Measurements from ENCODE around the gene ALDH3A2. TPM values are rescaled to one million over a fixed set of nuclear protein-coding genes. Genes with fewer than 3 reads are reported as not detected.
"Not testable (repeated sequence)": the region's sequence is repeated elsewhere in the genome, so short reads cannot be mapped to it uniquely, and the experiment has no call there.

Gene ALDH3A2
- total RNA-seq, 2 experiments from 2014 or later, result 29.7 to 41.1 TPM

DNA sequence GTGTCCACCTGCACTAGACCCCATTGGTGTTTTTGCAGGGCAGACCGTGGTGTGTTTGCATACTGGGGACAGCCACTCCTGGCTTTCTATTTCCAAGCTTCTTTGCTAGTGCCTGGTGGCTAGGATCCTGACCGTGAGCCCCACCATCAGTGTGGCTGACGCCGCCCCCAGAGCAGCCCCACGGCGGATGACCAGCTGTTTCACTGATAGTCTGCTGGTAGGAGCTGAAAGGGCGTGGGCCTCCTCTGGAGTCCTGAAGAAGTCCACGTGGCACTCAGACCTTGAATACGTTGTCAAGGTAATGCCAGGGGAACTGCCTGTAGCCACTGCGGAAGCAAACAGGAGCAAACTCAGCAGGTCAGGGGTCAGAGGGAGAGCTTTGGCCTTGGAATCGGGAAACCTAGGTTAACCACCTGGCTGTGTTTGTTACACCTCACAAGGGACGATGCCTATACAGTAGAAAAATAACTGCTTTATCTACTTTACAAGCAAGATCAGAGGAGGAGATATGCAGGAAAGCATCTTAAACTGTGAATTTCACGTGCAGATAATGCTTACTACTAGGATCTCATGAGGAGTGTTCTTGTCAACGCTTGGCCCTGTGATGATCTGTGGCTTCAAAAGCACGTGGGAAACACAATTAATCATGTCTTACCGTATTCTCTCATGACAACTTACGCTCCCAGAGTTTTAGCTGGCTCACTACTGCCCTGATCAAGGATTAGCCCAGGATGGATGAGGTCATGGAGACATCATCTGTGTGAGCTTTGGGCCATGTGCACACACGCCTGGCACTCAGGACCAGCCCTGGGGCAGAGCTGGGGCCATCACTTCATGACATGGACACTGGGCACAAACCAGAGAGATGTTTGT lies 30.3 kb downstream of the ALDH3A2 start:
- H3K4me1 ChIP-seq (ENCODE audit: insufficient read depth, low read length, poor library complexity, severe bottlenecking), result no peaks in the 10 kb centered on the region
- ChIA-PET POLR2A (interaction anchor here (0.7 kb wide), 1 partner anchor 1837 kb away, joined by 3 read pairs; no protein-coding TSS in a partner anchor), CTCF (ENCODE audit: unreplicated experiment) (no interaction called here)
- peaks cover 15% of the 10 kb centered on the region; the same call in 1 of the 2 replicates for H3K36me3 ChIP-seq (ENCODE audit: insufficient read depth, low read length)
- BruUV-seq (replicated peaks), result no TSS peak
- intact Hi-C loops (cut with micrococcal nuclease; ENCODE audit: unreplicated experiment), result no loop called here
- H4K20me1 ChIP-seq (ENCODE audit: insufficient read depth, low read length), result no peaks in the 10 kb centered on the region
- no peak overlapping the region for H3K27ac ChIP-seq (ENCODE audit: low read depth, low read length, poor library complexity, severe bottlenecking)
- H3K79me2 ChIP-seq (ENCODE audit: insufficient read depth, low read depth, low read length), result no peaks in the 10 kb centered on the region
- no peak overlapping the region for H2AFZ ChIP-seq (ENCODE audit: low read length)
- no peaks in the 10 kb centered on the region for H3K9me3 ChIP-seq (ENCODE audit: low read length)
- H3K9me2 ChIP-seq (ENCODE audit: insufficient read depth, low read length), result no peaks in the 10 kb centered on the region
- TF ChIP-seq, protein P1, sequence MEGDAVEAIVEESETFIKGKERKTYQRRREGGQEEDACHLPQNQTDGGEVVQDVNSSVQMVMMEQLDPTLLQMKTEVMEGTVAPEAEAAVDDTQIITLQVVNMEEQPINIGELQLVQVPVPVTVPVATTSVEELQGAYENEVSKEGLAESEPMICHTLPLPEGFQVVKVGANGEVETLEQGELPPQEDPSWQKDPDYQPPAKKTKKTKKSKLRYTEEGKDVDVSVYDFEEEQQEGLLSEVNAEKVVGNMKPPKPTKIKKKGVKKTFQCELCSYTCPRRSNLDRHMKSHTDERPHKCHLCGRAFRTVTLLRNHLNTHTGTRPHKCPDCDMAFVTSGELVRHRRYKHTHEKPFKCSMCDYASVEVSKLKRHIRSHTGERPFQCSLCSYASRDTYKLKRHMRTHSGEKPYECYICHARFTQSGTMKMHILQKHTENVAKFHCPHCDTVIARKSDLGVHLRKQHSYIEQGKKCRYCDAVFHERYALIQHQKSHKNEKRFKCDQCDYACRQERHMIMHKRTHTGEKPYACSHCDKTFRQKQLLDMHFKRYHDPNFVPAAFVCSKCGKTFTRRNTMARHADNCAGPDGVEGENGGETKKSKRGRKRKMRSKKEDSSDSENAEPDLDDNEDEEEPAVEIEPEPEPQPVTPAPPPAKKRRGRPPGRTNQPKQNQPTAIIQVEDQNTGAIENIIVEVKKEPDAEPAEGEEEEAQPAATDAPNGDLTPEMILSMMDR (conservative IDR thresholded peaks at IDR 0.05; ENCODE audit: low read length), result no peak
- TF ChIP-seq EZH2phosphoT487 (IDR thresholded peaks at IDR 0.05; ENCODE audit: borderline replicate concordance, low read depth, low read length), result no peak
- H3K4me3 ChIP-seq (ENCODE audit: low read depth, low read length, poor library complexity, severe bottlenecking), result no peak overlapping the region
- no peak overlapping the region for H3K4me2 ChIP-seq (ENCODE audit: low read length)
- no peak for DNase-seq (ENCODE audit: low spot score)

DNA sequence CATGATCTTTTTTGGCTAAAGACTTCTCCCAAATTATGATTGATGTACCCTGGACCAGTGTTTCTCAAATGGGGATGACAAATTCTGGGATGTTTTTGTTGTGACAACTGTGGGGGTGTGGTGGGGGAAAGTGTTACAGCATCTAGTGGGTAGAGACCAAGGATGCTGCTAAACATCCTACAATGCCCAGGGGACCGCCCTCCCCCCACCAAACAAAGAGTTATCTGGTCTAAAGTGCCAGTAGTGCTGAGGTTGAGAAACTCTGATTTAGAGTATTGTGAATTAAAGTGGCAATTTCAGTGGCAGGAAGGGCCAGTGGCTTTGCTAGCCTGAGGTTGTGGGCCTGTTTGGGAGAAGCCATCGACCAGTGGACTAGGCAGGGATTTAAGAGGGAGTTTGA lies 34.6 kb downstream of the ALDH3A2 start:
- H4K20me1 ChIP-seq (ENCODE audit: insufficient read depth, low read length), result no peaks in the 10 kb centered on the region
- no TSS peak for BruUV-seq (replicated peaks)
- ChIA-PET CTCF (ENCODE audit: unreplicated experiment) (no interaction called here), POLR2A (interaction anchor here (1.0 kb wide), 1 partner anchor 8 kb away, joined by 3 read pairs; no protein-coding TSS in a partner anchor)
- H2AFZ ChIP-seq (ENCODE audit: low read length), result no peak overlapping the region
- no peak overlapping the region for H3K27ac ChIP-seq (ENCODE audit: low read depth, low read length, poor library complexity, severe bottlenecking)
- no peaks in the 10 kb centered on the region for H3K9me3 ChIP-seq (ENCODE audit: low read length)
- H3K9me2 ChIP-seq (ENCODE audit: insufficient read depth, low read length), result no peaks in the 10 kb centered on the region
- no peak overlapping the region for H3K4me3 ChIP-seq (ENCODE audit: low read depth, low read length, poor library complexity, severe bottlenecking)
- no peaks in the 10 kb centered on the region for H3K36me3 ChIP-seq (ENCODE audit: insufficient read depth, low read length)
- TF ChIP-seq EZH2phosphoT487 (IDR thresholded peaks at IDR 0.05; ENCODE audit: borderline replicate concordance, low read depth, low read length), result no peak
- TF ChIP-seq, protein P1 (conservative IDR thresholded peaks at IDR 0.05; ENCODE audit: low read length), result no peak
- no peaks in the 10 kb centered on the region for H3K4me1 ChIP-seq (ENCODE audit: insufficient read depth, low read length, poor library complexity, severe bottlenecking)
- no peak overlapping the region for H3K4me2 ChIP-seq (ENCODE audit: low read length)
- DNase-seq (ENCODE audit: low spot score), result no peak
- intact Hi-C loops (cut with micrococcal nuclease; ENCODE audit: unreplicated experiment), result no loop called here
- H3K79me2 ChIP-seq (ENCODE audit: insufficient read depth, low read depth, low read length), result no peaks in the 10 kb centered on the region

DNA sequence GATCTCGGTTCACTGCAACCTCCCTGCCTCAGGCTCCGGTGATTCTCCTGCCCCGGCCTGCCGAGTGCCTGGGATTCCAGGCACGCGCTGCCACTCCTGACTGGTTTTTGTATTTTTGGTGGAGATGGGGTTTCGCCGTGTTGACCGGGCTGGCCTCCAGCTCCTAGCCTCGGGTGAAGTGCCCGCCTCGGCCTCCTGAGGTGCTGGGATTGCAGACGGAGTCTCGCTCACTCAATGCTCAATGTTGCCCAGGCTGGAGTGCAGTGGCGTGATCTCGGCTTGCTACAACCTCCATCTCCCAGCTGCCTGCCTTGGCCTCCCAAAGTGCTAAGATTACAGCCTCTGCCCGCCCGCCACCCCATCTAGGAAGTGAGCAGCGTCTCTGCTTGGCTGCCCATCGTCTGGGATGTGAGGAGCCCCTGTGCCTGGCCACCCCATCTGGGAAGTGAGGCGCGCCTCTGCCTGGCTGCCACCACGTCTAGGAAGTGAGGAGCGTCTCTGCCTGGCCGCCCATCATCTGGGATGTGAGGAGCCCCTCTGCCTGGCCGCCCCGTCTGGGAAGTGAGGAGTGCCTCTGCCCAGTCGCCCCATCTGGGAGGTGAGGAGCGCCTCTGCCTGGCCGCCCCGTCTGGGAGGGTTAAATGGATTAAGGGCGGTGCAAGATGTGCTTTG lies 36.5 kb downstream of the ALDH3A2 start:
- H3K27ac ChIP-seq (ENCODE audit: low read depth, low read length, poor library complexity, severe bottlenecking); DNase-seq (ENCODE audit: low spot score); H2AFZ ChIP-seq (ENCODE audit: low read length); H3K9me3 ChIP-seq (ENCODE audit: low read length); H3K9me2 ChIP-seq (ENCODE audit: insufficient read depth, low read length); CTCF ChIA-PET (ENCODE audit: unreplicated experiment); H3K4me2 ChIP-seq (ENCODE audit: low read length); H3K79me2 ChIP-seq (ENCODE audit: insufficient read depth, low read depth, low read length); BruUV-seq (replicated peaks); H4K20me1 ChIP-seq (ENCODE audit: insufficient read depth, low read length); intact Hi-C loops (cut with micrococcal nuclease; ENCODE audit: unreplicated experiment); POLR2A ChIA-PET; H3K4me3 ChIP-seq (ENCODE audit: low read depth, low read length, poor library complexity, severe bottlenecking); H3K4me1 ChIP-seq (ENCODE audit: insufficient read depth, low read length, poor library complexity, severe bottlenecking); H3K36me3 ChIP-seq (ENCODE audit: insufficient read depth, low read length): not testable (repeated sequence)
